HG03095 (cell line): ENCODE measurements around the gene PLAC1.
A peak's percentile ranks its signal among the peaks of the same experiment; 100 is the strongest.

Experiments
- ATAC-seq: cut with Tn5 transposase; IDR thresholded peaks from one replicate; pipeline ENCODE4 v1.9.1; 2021; ENCODE audit warnings: moderate library complexity; ENCODE audit not compliant: unreplicated experiment

The PLAC1 gene

GRCh38 chrX:134631426-134632346 lies 26.6 kb downstream of the PLAC1 start:
- no peak for ATAC-seq

DNA sequence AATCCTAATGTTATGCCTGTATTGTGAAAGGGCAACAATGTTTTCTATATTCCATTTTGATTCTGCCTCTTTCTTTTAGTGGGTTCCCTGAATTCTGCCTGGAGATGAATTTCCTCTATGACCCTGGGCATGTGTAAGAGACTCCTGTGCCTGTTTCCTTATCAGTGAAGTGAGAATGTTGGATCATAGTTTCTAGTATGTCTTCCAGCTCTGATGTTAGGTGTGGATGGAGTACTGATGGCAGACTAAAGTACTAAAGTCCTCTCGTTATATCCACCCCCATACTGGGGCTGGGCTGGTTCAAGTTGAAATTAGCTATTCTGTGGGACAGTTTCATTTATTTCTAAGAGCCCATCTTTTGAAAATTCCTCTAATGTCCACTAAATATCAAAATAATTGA lies 29.6 kb downstream of the PLAC1 start:
- ATAC-seq: no peak

DNA sequence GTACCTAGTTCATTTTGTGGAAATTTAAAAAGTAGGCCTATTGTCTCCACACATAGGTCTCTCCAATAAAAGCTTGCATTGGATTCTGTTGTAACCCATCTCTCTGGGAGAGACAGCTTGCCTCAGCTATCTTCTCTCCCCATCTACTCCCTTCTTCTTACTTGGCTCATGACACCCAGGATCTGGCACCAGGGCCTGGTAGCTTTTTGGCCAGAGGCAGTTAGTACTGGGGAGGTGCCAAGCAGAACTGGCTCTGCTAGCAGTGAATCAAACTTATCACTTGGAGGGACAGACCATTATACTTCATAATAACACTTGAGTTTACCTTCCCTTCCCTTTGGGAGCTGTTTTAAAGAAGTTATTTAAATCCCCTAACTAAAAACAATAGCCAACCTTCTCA lies 31.8 kb downstream of the PLAC1 start:
- ATAC-seq: no peak

- no peak for ATAC-seq
These were observed 33.0 kb downstream of the PLAC1 start for GRCh38 chrX:134625315-134625718.

GRCh38 chrX:134624046-134624430 lies 34.2 kb downstream of the PLAC1 start:
- no peak for ATAC-seq

DNA sequence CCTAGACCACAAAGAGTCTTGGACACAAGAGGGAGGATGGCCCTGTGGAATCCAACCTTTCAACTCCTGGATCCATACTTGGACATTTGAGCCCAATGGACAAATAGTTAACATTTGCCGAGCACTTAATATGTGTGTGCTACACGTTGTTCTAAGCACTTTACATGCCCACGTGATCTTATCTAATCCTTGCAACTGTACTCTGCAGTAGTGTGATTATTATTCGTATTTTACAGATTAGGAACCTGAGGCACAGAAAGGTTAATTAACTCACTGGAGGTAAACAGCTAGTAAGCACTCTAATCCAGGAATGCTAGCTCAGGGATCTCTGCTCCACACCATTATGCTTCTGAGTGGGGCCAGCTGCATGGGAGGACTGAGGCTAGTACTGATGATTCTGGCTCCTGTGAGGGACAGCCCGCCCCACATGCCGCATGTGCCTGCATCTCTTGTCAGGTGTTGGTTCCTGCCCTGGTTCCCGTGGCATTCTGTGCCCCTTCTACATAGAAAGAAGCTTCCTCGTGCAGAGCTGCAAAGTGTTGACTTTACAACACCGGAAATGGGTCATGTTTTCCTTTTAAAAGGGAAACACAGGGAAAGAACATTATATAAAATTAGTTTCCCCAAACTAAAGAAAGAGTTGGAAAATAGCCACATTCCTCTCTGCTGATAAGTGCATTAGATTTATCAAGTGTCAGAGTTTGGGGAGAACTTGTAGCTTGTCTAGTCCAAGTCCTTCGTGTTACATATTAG lies 34.8 kb downstream of the PLAC1 start:
- no peak for ATAC-seq

GRCh38 chrX:134622813-134623185 lies 35.5 kb downstream of the PLAC1 start:
- ATAC-seq: no peak

GRCh38 chrX:134622056-134622812 lies 36.0 kb downstream of the PLAC1 start:
- ATAC-seq: peak; percentile 90

DNA sequence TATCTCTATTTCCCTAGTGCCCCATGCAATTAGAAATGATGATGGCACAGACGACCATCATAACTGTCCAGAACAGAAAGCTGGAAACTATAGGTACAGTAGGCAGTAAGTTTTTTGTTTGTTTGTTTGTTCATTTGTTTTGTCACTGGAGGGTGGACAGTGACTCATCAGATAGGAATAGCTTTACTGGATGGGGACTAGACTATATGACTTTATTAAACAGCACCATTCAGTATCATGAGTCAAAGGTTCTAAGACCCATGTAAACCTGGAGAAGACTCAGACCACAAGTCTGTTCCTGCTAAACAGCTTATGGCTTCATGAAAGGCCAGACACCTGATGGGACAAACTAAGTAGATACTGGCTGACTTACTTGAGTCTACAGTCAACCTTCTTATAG lies 38.4 kb downstream of the PLAC1 start:
- ATAC-seq: no peak

DNA sequence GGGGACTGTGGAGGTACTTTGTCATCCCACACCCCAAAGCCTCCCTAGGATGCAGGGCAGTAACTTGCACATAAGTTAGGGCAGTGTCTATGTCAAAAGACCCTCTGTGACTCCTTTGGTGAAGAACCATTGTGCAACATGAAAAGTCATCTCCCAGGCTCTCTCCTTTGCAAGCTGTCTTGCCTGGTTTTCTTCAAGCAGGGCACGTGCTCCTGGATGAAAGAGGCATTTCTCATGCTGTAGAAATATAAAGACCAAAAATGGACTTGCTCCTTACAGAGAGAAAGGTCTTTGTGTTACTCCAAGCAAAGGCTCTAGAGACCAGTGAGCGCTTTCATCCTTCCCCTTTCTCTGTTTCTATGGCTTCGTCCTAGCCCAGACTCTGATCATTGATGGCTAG lies 44.9 kb downstream of the PLAC1 start:
- ATAC-seq: no peak

DNA sequence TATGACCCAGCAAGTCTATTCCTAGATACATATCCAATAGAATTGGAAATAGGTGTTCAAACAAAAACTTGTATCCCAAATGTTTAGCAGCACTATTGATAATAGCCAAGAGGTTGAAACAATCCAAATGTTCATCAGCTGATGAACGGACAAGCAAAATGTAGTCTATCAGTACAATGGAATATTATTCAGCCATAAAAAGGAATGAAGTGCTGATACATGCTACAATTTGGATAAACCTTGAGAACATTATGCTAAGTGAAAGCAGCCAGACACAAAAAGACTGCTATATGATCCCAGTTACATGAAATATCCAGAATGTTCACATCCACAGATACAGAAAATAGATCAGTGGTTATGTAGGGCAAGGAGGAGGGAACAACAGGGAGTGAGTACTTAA lies 50.1 kb downstream of the PLAC1 start:
- ATAC-seq: no peak

GRCh38 chrX:134607523-134607922 lies 50.7 kb downstream of the PLAC1 start:
- ATAC-seq: no peak

- ATAC-seq: no peak
These were observed 53.5 kb downstream of the PLAC1 start for GRCh38 chrX:134604701-134605311.

GRCh38 chrX:134603806-134604700 lies 54.2 kb downstream of the PLAC1 start:
- ATAC-seq: no peak

DNA sequence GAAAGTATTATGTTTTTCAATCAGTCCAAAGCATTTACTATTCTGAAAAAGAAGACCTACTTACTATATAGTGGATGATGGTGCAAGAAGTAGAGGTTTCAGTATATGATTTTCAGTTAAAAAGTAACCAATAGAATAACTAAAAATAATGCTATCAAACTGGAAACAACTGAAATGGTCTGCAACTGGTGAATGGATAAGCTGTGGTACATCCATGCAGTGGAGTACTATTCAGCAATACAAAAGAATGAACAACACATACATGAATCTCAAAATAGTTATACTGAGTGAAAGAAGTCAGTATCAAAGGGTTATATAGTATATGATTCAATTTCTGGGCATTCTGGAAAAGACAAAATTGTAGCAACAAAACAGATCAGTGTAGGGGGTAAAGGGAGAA lies 55.9 kb downstream of the PLAC1 start:
- no peak for ATAC-seq

DNA sequence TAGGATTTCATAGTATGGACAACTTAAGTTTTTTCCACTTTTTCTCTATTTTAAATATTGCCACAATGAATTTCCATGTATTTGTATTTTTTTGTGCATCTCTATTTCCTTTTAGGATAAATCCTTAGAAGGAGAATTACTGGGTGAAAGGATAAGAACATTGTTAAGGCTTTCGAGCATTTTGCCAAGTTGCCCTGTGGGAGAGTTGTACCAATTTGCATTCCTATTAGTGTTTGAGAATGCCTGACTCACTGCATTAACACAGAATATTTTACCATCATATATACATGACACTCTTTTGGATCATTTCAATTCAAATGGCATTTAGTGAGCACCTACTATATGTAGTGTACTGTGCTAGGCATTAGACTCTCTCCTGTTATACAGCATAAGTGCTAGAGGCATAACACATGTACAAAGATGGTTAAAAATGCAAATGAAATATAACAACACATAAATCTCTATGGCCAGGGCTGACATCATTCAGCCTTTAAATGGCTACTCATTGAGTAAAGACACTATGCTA lies 57.0 kb downstream of the PLAC1 start:
- no peak for ATAC-seq

DNA sequence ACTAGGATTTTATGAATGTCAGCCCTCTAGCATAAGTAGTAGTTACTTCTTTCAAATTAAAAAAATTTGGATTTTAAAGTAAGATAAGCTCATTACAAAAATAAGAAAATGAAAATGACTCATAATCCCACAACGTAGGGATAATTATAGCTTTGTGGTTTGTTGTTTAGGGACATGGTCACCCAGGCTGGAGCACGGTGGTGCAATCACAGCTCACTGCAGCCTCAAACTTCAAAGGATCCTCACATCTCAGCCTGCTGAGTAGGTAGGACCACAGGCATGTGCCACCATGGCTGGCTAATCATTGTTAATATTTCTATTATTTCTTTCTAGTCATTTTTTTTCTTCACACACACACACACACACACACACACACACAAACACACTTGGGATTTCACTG lies 57.6 kb downstream of the PLAC1 start:
- ATAC-seq: no peak

DNA sequence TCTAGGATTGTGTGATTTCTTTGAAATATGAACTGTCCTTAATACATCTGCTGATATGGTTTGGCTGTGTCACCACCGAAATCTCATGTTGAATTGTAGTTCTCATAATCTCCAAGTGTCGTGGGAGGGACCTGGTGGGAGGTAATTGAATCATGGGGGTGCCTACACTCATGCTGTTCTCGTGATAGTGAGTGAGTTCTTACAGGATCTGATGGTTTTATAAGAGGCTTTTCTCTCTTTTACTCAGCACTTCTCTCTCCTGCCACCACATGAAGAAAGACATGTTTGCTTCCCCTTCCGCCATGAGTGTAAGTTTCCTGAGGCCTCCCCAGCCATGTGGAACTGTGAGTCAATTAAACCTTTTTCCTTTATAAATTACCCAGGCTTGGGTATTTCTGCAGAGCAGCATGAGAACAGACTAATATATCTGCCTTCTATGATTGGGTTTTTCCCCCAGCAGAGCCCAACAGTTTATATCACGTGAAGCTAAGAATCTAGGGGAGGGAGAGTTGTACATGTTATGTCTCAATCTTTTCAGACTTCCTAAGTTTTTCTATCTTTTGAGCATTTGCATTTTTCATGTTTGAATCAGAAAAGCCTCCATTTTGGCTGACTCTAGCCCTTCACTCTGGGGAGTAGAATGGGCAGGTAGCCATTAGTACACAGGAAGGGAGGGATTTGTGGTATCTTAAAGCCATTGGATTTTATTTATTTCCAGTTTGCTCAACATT lies 58.9 kb downstream of the PLAC1 start:
- no peak for ATAC-seq

GRCh38 chrX:134592303-134592702 lies 66.0 kb downstream of the PLAC1 start:
- no peak for ATAC-seq
